Fibroblast of lung (primary cell): ENCODE measurements around the gene RHBDD1. TPM values are rescaled to one million over a fixed set of nuclear protein-coding genes. Genes with fewer than 3 reads are reported as not detected.

Experiments used
- DNase-seq, 2 donors: peaks; one replicate each; pipeline versions ENCODE4 v3.0.0 to v3.0.0-alpha.2; 2010; ENCODE audit warnings: low read depth in 2 of 2
- H2AFZ ChIP-seq: 2 replicates; pipeline ENCODE4 v1.5.1; 2012; ENCODE audit warnings: low read length, control low read depth, inconsistent platforms
- H3K27ac ChIP-seq: 2 replicates; pipeline ENCODE4 v1.5.1; 2011; ENCODE audit warnings: low read length, control low read depth; ENCODE audit not compliant: insufficient read depth
- H3K27me3 ChIP-seq: 2 replicates; pipeline ENCODE4 v1.5.1; 2011; ENCODE audit warnings: mild to moderate bottlenecking, low read length; ENCODE audit not compliant: control insufficient read depth, insufficient read depth
- H3K36me3 ChIP-seq: 2 replicates; pipeline ENCODE4 v1.5.1; 2011; ENCODE audit warnings: low read length; ENCODE audit not compliant: control insufficient read depth, insufficient read depth
- H3K4me1 ChIP-seq: 2 replicates; pipeline ENCODE4 v1.5.1; 2011; ENCODE audit warnings: low read length; ENCODE audit not compliant: control insufficient read depth, insufficient read depth; ENCODE audit errors: extremely low read depth
- H3K4me2 ChIP-seq: 2 replicates; pipeline ENCODE4 v1.5.1; 2011; ENCODE audit warnings: low read length, control low read depth; ENCODE audit not compliant: insufficient read depth; ENCODE audit errors: extremely low read depth
- H3K4me3 ChIP-seq, 4 experiments: fragments of 200-600 bp in 1 of 4; sonication (generic) in 1 of 4; replicated peaks in 1 of 4; 2 replicates each; pipeline ENCODE4 v1.5.1; 2011 to 2016; ENCODE audit warnings: low read length in 4 of 4, low read depth in 3 of 4, mild to moderate bottlenecking in 3 of 4, control low read depth in 2 of 4, inconsistent platforms in 1 of 4, mixed read lengths in 1 of 4; ENCODE audit not compliant: insufficient read depth in 1 of 4; ENCODE audit errors: control extremely low read depth in 1 of 4
- H3K79me2 ChIP-seq: 2 replicates; pipeline ENCODE4 v1.5.1; 2012; ENCODE audit warnings: mild to moderate bottlenecking, low read length, inconsistent platforms; ENCODE audit not compliant: control insufficient read depth, insufficient read depth
- H3K9ac ChIP-seq: 2 replicates; pipeline ENCODE4 v1.5.1; 2011; ENCODE audit warnings: mild to moderate bottlenecking, low read length, control low read depth; ENCODE audit not compliant: insufficient read depth
- H3K9me3 ChIP-seq: 2 replicates; pipeline ENCODE4 v1.5.1; 2012; ENCODE audit warnings: low read depth, low read length; ENCODE audit not compliant: control insufficient read depth, insufficient read depth
- H4K20me1 ChIP-seq: 2 replicates; pipeline ENCODE4 v1.5.1; 2011; ENCODE audit warnings: low read length; ENCODE audit not compliant: control insufficient read depth, insufficient read depth; ENCODE audit errors: extremely low read depth
- CTCF ChIP-seq, 2 donors: IDR thresholded peaks in 1 of 2; conservative IDR thresholded peaks in 1 of 2; 1 replicate in 1 of 2; 2 replicates in 1 of 2; pipeline ENCODE4 v1.5.1; 2011 to 2012; ENCODE audit warnings: low read length in 2 of 2, control low read depth in 1 of 2, inconsistent platforms in 1 of 2, low read depth in 1 of 2, mild to moderate bottlenecking in 1 of 2
- EZH2 ChIP-seq: IDR thresholded peaks from 2 replicates; pipeline ENCODE4 v1.5.1; 2012; ENCODE audit warnings: low read length, control low read depth, mild to moderate bottlenecking; ENCODE audit errors: missing control alignments
- polyA plus RNA-seq, 2 donors: library from polyadenylated mRNA; depleted of rRNA in 1 of 2; stranded (reverse) in 1 of 2; unstranded in 1 of 2; fragments of >200 nt; gene quantifications; 2 replicates each; pipeline ENCODE4 v1.2.1, GENCODE V29; 2011 to 2012; ENCODE audit warnings: missing spikeins in 1 of 2
- total RNA-seq: library from RNA; depleted of rRNA; stranded (reverse); fragments of >200 nt; gene quantifications from 2 replicates; pipeline ENCODE4 v1.2.1, GENCODE V29; 2014

RHBDD1 gene
- total and polyA plus RNA-seq, 2 donors (not counting 1 experiment from before 2014, with no cell fraction given): 31.5 to 85.4 TPM

- H3K27me3 ChIP-seq: no peaks in the 10 kb centered on the region
- H3K4me3 ChIP-seq: no peak overlapping the region
- no peak for DNase-seq
- no peaks in the 10 kb centered on the region for H4K20me1 ChIP-seq
- peaks cover 7% of the 10 kb centered on the region for H3K4me1 ChIP-seq
- TF ChIP-seq CTCF (conservative IDR thresholded peaks at IDR 0.05 in 1 of 2, IDR thresholded peaks at IDR 0.05 in 1 of 2; ENCODE audit: low read depth in 1 of 2, low read length in 2 of 2): no peak
- no peak for TF ChIP-seq EZH2
- no peak overlapping the region for H3K4me2 ChIP-seq
- no peak overlapping the region for H3K9ac ChIP-seq
- no peaks in the 10 kb centered on the region for H3K36me3 ChIP-seq
- no peaks in the 10 kb centered on the region for H3K9me3 ChIP-seq
- no peak overlapping the region for H3K27ac ChIP-seq
- peaks cover 25% of the 10 kb centered on the region for H3K79me2 ChIP-seq
- H2AFZ ChIP-seq: no peak overlapping the region
These were observed 32.4 kb upstream of the RHBDD1 start for GRCh38 chr2:226803410-226803809.

DNA sequence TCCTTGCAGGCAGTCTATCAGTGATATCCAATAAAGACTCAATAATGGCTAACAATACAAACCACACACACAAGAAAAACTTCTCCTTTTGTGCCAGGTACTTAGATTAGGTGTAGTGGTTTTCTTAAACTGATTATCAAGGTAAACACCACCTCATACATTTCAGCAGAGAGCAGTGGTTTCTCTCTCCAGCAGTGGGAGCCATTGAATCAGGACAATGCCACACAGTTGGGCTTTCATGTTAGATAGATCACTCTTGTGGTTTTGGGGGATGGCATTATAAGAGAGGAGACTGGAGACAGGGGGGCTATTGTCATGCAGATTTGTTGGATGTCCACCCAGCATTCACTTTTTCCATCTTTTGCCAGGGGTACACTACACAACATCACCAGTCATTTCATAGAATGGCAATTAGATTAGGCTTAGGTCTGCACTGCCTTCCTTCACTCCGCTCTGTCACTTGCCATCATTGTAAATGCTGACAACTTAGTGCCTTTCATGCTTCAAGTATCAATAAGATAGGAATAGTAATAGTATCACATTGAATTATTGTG, 22.6 kb upstream of the RHBDD1 start:
- Histone ChIP-seq H3K36me3 (no peaks in the 10 kb centered on the region), H3K4me2 (no peak overlapping the region), H3K9ac (no peak overlapping the region), H3K27me3 (no peaks in the 10 kb centered on the region), H3K4me1 (no peaks in the 10 kb centered on the region), H4K20me1 (no peaks in the 10 kb centered on the region), H3K4me3 (no peak overlapping the region), H3K27ac (no peak overlapping the region), H3K9me3 (no peaks in the 10 kb centered on the region), H2AFZ (no peak overlapping the region), H3K79me2 (no peaks in the 10 kb centered on the region)
- peak in 1 of 2 donors; percentile 11 for DNase-seq
- TF ChIP-seq CTCF (conservative IDR thresholded peaks at IDR 0.05 in 1 of 2, IDR thresholded peaks at IDR 0.05 in 1 of 2; ENCODE audit: low read depth in 1 of 2, low read length in 2 of 2) (peak; percentile 54 to 55), EZH2 (no peak)

DNA sequence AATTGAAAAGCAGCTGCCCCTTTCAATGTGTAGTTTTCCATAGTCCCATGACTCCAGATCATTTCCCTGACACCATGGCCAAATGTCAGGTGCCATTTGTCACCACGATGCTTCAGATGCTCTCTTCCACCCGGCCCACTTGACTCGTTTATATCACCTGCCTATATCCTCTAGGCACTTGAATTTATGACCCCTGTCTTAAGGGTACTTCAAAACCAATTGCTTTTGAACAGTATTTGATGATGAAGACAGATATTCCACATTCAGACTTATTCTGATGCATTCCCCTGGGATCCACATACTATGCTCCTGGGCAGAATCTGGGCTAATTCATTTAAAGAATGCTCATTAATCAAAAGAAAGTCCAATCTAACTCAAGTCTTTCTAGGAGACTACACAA, 16.9 kb upstream of the RHBDD1 start:
- DNase-seq: no peak

More for the DNA sequence above, 16.9 kb upstream of the RHBDD1 start:
- H3K27ac ChIP-seq: no peak overlapping the region
- H3K4me1 ChIP-seq: no peaks in the 10 kb centered on the region
- no peak overlapping the region for H2AFZ ChIP-seq
- TF ChIP-seq CTCF (conservative IDR thresholded peaks at IDR 0.05 in 1 of 2, IDR thresholded peaks at IDR 0.05 in 1 of 2; ENCODE audit: low read depth in 1 of 2, low read length in 2 of 2): no peak
- TF ChIP-seq EZH2: no peak
- no peaks in the 10 kb centered on the region for H3K9me3 ChIP-seq
- H3K4me3 ChIP-seq: no peak overlapping the region
- no peaks in the 10 kb centered on the region for H3K79me2 ChIP-seq
- no peak overlapping the region for H3K9ac ChIP-seq
- no peaks in the 10 kb centered on the region for H3K36me3 ChIP-seq
- no peaks in the 10 kb centered on the region for H4K20me1 ChIP-seq
- H3K4me2 ChIP-seq: no peak overlapping the region
- no peaks in the 10 kb centered on the region for H3K27me3 ChIP-seq
